ENCODE data around the gene TCP11L1. TPM values are rescaled to one million over a fixed set of nuclear protein-coding genes. Genes with fewer than 3 reads are reported as not detected.
A peak's percentile ranks its signal among the peaks of the same experiment; 100 is the strongest.

Gene TCP11L1
- total and polyA plus RNA-seq, 2 experiments from 2014 or later: 23.4 to 39.8 TPM

DNA sequence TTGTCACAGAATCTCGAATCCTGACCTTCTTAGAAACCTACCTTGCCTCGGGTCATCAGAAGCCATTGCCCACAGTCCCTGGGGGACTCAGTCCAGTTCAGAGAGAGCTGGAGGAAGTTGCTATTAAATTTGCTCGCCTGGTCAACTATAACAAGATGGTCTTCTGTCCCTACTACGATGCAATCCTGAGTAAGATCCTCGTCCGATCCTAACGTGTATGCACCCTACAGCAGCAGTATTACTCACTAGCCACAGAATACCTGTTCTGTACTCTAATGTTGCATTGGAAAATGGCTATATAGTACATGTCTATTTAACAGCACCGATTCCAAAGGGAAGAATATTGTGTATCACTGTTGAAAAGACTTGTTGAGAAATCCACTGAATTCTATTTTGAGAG lies 33.1 kb downstream of the TCP11L1 start:
- WGBS, 2 experiments (ENCODE audit: low coverage in 1 of 2, low lambda C conversion rate in 2 of 2, missing lambda C conversion rate in 2 of 2): 81 to 88% methylated on average over 8 of the region's 8 CpGs
- H3K4me3 ChIP-seq: no peak overlapping the region
- H3K27me3 ChIP-seq (replicated peaks; ENCODE audit: insufficient read depth): no peaks in the 10 kb centered on the region
- H3K9me3 ChIP-seq (ENCODE audit: low read depth): no peaks in the 10 kb centered on the region
- in situ Hi-C loops (cut with MboI): loop anchor here (5.0 kb wide), 1 partner anchor 110 kb away; no protein-coding TSS in a partner anchor
- H3K4me1 ChIP-seq (ENCODE audit: insufficient read depth): no peaks in the 10 kb centered on the region
- H3K9ac ChIP-seq: no peak overlapping the region
- no peaks in the 10 kb centered on the region for H3K9me2 ChIP-seq (ENCODE audit: insufficient read depth)
- H4K20me1 ChIP-seq (ENCODE audit: insufficient read depth): no peaks in the 10 kb centered on the region
- peaks cover 56% of the 10 kb centered on the region for H3K36me3 ChIP-seq (ENCODE audit: low read depth)
- no peaks in the 10 kb centered on the region for H3F3A ChIP-seq (ENCODE audit: insufficient read depth)
- no peaks in the 10 kb centered on the region for H3K79me2 ChIP-seq (ENCODE audit: insufficient read depth)
- H3K4me2 ChIP-seq (ENCODE audit: unreplicated experiment): no peak overlapping the region
- DNase-seq: no peak
- no peak overlapping the region for H2AFZ ChIP-seq
- H3K27ac ChIP-seq: no peak overlapping the region
- no peak for TF ChIP-seq EZH2phosphoT487 (IDR thresholded peaks at IDR 0.05; ENCODE audit: insufficient read depth, low read depth)
- no peak for TF ChIP-seq EZH2 (IDR thresholded peaks at IDR 0.05; ENCODE audit: insufficient read depth, poor library complexity, severe bottlenecking)

DNA sequence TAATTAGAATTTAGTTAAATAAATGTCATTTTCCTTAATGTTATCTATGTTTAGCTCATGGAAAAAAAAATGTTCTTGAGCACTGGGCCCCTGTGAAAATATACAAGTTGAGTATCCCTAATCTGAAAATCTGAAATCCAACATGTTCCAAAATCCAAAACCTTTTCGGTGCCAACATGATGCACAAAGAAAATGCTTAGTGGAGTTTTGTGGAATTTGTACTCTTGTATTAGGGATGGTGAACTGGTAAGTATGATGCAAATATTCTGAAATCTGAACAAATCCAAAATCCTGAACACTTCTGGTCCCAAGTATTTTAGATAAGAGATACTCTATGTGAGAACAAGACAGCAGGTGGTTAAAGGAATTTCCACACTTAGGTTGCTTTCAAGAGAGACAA lies 44.5 kb downstream of the TCP11L1 start:
- Histone ChIP-seq H3K9ac (no peak overlapping the region), H3K4me1 (ENCODE audit: insufficient read depth) (no peaks in the 10 kb centered on the region), H3K27me3 (replicated peaks; ENCODE audit: insufficient read depth) (no peaks in the 10 kb centered on the region), H3K36me3 (ENCODE audit: low read depth) (peaks cover 38% of the 10 kb centered on the region), H3K4me2 (ENCODE audit: unreplicated experiment) (no peak overlapping the region), H3F3A (ENCODE audit: insufficient read depth) (peaks cover 20% of the 10 kb centered on the region; the same call in 1 of the 2 replicates), H3K27ac (no peak overlapping the region), H3K9me2 (ENCODE audit: insufficient read depth) (no peaks in the 10 kb centered on the region), H4K20me1 (ENCODE audit: insufficient read depth) (no peaks in the 10 kb centered on the region), H3K4me3 (no peak overlapping the region), H3K79me2 (ENCODE audit: insufficient read depth) (no peaks in the 10 kb centered on the region), H3K9me3 (ENCODE audit: low read depth) (no peaks in the 10 kb centered on the region), H2AFZ (no peak overlapping the region)
- in situ Hi-C loops (cut with MboI): no loop called here
- DNase-seq: no peak
- 95 to 97% methylated on average over 1 of the region's 1 CpG for WGBS, 2 experiments (ENCODE audit: low coverage in 1 of 2, low lambda C conversion rate in 2 of 2, missing lambda C conversion rate in 2 of 2)
- TF ChIP-seq EZH2 (IDR thresholded peaks at IDR 0.05; ENCODE audit: insufficient read depth, poor library complexity, severe bottlenecking) (no peak), EZH2phosphoT487 (IDR thresholded peaks at IDR 0.05; ENCODE audit: insufficient read depth, low read depth) (no peak)

DNA sequence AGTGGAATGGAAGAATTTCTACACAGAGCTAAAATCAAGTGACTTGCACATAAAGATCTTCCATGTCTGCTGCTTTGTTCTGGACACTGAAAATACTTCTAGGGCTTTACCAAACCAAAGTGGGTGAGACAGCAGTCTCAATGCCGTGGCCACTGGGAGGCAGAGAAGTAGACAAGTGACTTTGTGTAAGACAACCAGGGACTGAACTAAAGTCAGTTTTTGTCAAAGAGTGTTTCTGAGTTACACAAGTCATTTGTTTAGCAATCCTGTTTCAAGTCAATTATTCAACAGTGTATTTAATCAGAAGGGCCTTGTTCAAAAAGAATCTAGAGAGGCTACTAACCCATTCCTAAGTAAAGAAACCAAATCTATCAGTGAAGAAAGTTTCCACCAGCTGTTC lies 46.6 kb downstream of the TCP11L1 start:
- H3F3A ChIP-seq (ENCODE audit: insufficient read depth): peaks cover 20% of the 10 kb centered on the region
- H4K20me1 ChIP-seq (ENCODE audit: insufficient read depth): no peaks in the 10 kb centered on the region
- no peak for TF ChIP-seq EZH2phosphoT487 (IDR thresholded peaks at IDR 0.05; ENCODE audit: insufficient read depth, low read depth)
- no peak for TF ChIP-seq EZH2 (IDR thresholded peaks at IDR 0.05; ENCODE audit: insufficient read depth, poor library complexity, severe bottlenecking)
- H3K4me3 ChIP-seq: no peak overlapping the region
- no peaks in the 10 kb centered on the region for H3K9me2 ChIP-seq (ENCODE audit: insufficient read depth)
- H2AFZ ChIP-seq: no peak overlapping the region
- WGBS, 2 experiments (ENCODE audit: low coverage in 1 of 2, low lambda C conversion rate in 2 of 2, missing lambda C conversion rate in 2 of 2): 88 to 92% methylated on average over 1 of the region's 1 CpG
- no peaks in the 10 kb centered on the region for H3K79me2 ChIP-seq (ENCODE audit: insufficient read depth)
- DNase-seq: no peak
- H3K27me3 ChIP-seq (replicated peaks; ENCODE audit: insufficient read depth): no peaks in the 10 kb centered on the region
- H3K9ac ChIP-seq: no peak overlapping the region
- H3K27ac ChIP-seq: no peak overlapping the region
- H3K4me2 ChIP-seq (ENCODE audit: unreplicated experiment): no peak overlapping the region
- H3K9me3 ChIP-seq (ENCODE audit: low read depth): no peaks in the 10 kb centered on the region
- in situ Hi-C loops (cut with MboI): no loop called here
- H3K4me1 ChIP-seq (ENCODE audit: insufficient read depth): no peaks in the 10 kb centered on the region
- peaks cover 33% of the 10 kb centered on the region for H3K36me3 ChIP-seq (ENCODE audit: low read depth)

DNA sequence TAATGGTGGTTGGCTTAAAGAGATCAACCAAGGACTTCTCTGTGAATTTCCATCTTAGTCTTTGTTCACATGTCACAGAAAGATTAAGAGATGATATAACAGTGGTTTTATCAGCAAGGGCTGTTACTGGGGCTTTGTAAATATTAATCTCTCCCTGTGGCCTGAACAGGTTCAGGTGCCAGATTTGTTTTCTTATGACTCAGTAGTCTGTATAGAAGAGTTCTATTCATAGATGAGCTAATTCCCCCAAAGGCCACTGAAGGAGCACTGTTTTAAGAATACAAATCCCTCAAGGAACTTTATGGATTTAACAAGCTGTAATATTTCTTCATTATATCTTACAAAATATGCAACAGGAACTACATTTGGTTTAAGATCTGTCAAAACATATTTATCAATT lies 50.4 kb downstream of the TCP11L1 start:
- Histone ChIP-seq H3K79me2 (ENCODE audit: insufficient read depth) (no peaks in the 10 kb centered on the region), H3K9me3 (ENCODE audit: low read depth) (no peaks in the 10 kb centered on the region)

DNA sequence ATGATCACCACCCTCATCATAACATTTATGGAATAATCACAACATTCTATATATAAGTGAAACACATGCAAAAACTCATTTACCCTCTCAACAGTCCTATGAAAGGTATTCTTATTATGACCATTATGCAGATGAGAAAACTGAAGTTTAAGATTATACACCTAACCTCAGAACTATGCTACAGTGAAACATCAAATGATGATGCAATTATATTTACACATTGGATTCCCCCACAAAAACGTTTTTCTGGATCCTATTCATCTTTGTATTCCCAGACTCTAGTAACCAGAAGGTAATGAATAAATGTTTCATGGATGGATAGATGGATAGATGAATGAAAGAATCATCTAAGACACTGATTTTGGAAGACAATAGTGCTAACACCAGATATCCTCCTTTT lies 54.8 kb downstream of the TCP11L1 start:
- no peak for DNase-seq
- peaks cover 38% of the 10 kb centered on the region for H3K36me3 ChIP-seq (ENCODE audit: low read depth)
- H3K27me3 ChIP-seq (replicated peaks; ENCODE audit: insufficient read depth): no peaks in the 10 kb centered on the region
- H3K79me2 ChIP-seq (ENCODE audit: insufficient read depth): no peaks in the 10 kb centered on the region
- H3K9me2 ChIP-seq (ENCODE audit: insufficient read depth): no peaks in the 10 kb centered on the region
- no peak overlapping the region for H3K4me2 ChIP-seq (ENCODE audit: unreplicated experiment)
- no peak overlapping the region for H2AFZ ChIP-seq
- WGBS, 2 experiments (ENCODE audit: low coverage in 1 of 2, low lambda C conversion rate in 2 of 2, missing lambda C conversion rate in 2 of 2): 26 to 38% methylated on average over 1 of the region's 1 CpG
- H3K9ac ChIP-seq: no peak overlapping the region
- H3K4me3 ChIP-seq: no peak overlapping the region
- H3K4me1 ChIP-seq (ENCODE audit: insufficient read depth): no peaks in the 10 kb centered on the region
- no peaks in the 10 kb centered on the region; the same call in 1 of the 2 replicates for H3F3A ChIP-seq (ENCODE audit: insufficient read depth)
- H3K9me3 ChIP-seq (ENCODE audit: low read depth): no peaks in the 10 kb centered on the region
- no peaks in the 10 kb centered on the region for H4K20me1 ChIP-seq (ENCODE audit: insufficient read depth)
- TF ChIP-seq EZH2 (IDR thresholded peaks at IDR 0.05; ENCODE audit: insufficient read depth, poor library complexity, severe bottlenecking): no peak
- TF ChIP-seq EZH2phosphoT487 (IDR thresholded peaks at IDR 0.05; ENCODE audit: insufficient read depth, low read depth): no peak
- H3K27ac ChIP-seq: no peak overlapping the region
- in situ Hi-C loops (cut with MboI): no loop called here

More for the DNA sequence above, 50.4 kb downstream of the TCP11L1 start:
- Histone ChIP-seq H3K36me3 (ENCODE audit: low read depth) (peaks cover 20% of the 10 kb centered on the region), H3K9me2 (ENCODE audit: insufficient read depth) (no peaks in the 10 kb centered on the region), H3K27ac (no peak overlapping the region), H3K4me1 (ENCODE audit: insufficient read depth) (no peaks in the 10 kb centered on the region), H3K27me3 (replicated peaks; ENCODE audit: insufficient read depth) (no peaks in the 10 kb centered on the region), H3F3A (ENCODE audit: insufficient read depth) (peaks cover 11% of the 10 kb centered on the region), H4K20me1 (ENCODE audit: insufficient read depth) (no peaks in the 10 kb centered on the region), H3K9ac (no peak overlapping the region), H3K4me3 (no peak overlapping the region), H3K4me2 (ENCODE audit: unreplicated experiment) (no peak overlapping the region), H2AFZ (no peak overlapping the region)
- TF ChIP-seq EZH2 (IDR thresholded peaks at IDR 0.05; ENCODE audit: insufficient read depth, poor library complexity, severe bottlenecking) (no peak), EZH2phosphoT487 (IDR thresholded peaks at IDR 0.05; ENCODE audit: insufficient read depth, low read depth) (no peak)
- in situ Hi-C loops (cut with MboI): no loop called here
- peak; percentile 46 for DNase-seq
